ENCODE measurements around the gene LAMTOR5.
"Not testable (repeated sequence)": the region's sequence is repeated elsewhere in the genome, so short reads cannot be mapped to it uniquely, and the experiment has no call there.

The LAMTOR5 gene

DNA sequence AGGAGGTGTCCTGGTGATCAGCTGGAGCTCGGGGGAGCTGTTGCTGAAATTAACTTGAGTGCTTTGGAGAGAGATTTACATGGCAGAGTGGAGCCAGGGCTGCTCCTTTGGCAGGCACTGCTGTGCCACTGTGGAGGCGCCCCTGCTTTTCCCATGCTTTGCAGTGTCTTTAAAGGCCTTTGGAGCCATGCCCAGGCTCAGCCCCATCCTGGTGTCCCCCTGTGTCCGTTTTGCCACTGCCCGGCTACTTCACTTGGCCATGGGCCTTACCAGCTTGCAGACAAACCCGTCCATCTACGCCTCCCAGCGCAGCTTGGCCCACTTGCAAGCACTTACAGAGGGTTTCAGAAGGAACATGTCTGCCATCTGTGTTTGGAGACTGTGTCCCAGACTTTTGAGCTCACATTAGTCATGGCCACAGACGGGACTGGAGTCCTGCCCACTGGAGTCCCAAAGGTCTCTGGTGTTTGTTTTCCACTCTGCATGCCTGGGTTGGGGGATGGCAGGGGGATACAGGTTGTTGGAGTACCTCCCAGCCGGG lies 18.2 kb upstream of the LAMTOR5 start:
- DNase-seq, result no peak

DNA sequence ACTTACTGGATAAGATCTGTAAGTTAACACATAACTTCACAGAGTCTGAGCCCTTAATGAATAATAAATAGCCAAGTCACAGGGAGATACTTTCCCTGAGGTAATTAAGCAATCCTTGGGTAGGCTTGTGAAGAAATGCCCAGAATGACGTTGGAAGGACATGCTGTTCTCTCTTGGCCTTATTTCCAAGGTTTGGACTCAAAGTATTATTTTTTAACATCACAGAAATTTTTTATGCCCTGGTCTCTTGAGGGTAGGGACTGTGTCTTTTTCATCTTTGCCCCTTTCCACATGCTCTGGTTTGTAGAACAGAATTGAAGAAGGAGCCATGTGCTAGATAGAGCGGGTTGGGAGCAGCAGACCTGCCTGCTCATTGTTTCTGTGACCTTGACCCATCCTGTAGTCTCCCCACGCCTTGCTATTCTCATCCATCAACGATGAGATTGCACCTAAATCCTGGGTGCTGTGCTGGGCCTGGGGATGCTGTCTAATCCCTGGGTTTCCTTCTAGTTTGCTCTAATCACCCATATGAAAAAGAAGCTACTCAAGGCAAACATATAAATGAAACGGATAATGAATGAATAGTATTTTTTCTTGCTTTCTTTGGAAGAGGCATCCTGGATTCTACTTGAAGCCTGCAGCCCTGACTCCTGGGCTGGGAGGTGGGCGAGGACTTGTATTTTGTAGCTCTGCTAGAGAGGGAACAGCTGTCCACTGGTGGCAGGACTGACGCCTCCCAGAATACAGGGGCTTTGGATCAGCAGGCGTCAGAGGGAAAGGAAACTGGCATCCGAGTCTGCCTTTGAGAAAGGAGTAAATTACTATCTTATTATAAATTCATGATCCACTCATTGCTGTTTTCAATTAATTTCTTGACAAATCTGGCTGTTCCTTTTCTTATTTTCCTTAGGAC lies 17.5 kb upstream of the LAMTOR5 start:
- DNase-seq, result no peak

- DNase-seq, result no peak
Observed at GRCh38 chr1:110420874-110421793, 13.6 kb upstream of the LAMTOR5 start.

DNA sequence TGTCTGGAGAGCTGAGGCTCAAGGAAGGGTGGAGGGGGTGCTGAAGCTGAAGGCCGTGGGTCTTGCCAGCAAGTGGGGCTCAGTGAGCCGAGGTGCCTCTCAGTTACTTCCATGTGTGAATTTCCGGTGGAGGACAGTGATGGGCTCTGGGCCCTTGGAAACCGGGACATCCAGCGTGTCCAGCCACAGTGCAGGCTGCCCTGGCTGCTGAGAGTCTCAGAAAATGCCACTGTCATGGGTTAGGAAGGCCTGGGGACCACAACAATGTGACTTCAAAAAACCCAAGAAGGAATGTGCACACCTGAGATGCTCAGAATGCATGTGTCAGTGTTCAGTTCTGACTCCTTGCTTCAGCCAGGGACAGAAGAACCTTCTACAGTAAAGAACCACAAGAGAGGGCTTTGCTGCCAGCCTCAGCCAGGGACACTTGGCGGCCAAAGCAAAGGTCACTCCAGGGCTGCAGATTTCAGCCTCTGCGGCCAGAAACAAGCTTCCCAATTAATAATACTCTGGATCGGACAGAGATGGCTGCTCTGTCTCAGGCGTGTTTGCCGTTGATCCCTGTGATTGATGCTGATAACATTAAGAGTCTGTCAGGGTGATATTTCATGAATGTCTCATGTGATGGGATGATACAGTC lies 12.6 kb upstream of the LAMTOR5 start:
- no peak for DNase-seq

DNA sequence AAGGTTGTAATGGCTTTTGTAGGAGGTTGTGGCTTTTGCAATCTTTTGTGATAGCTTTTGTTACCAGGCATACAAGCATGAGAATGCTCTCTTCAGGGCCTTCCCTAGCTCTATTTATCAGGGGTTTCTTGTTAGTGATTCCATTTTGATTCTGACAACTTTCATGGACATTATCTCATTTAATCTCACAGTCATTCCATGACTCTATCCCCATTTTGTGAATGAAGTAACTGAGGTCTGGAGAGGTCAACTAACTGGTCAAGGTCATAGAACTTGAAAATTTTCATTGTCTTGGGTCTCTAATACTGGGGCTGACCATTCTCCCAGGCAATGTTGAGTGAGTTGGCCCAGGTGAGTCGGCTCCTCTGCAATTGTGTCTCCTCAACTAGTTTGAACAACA lies 11.2 kb upstream of the LAMTOR5 start:
- DNase-seq, result no peak

DNA sequence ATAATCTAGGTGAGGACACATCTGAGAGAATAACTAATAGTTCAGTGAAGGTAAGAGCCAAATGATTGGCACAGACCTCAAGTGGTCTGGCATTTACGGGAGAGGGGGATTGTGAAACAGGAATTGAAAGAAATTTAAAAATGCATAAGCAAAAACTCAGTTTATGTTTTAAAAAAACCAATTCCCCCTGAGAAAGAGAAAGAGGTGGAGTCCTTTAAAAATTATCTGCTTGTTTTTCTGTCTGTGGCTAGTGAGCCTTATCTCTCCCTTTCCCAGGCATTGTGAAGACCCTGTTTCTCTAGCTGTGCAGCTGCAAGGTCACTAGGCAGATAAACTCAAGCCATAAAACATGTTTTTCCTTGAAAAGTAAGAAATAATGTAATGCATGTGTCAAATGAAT lies 5.6 kb upstream of the LAMTOR5 start:
- DNase-seq, result not testable (repeated sequence)

DNA sequence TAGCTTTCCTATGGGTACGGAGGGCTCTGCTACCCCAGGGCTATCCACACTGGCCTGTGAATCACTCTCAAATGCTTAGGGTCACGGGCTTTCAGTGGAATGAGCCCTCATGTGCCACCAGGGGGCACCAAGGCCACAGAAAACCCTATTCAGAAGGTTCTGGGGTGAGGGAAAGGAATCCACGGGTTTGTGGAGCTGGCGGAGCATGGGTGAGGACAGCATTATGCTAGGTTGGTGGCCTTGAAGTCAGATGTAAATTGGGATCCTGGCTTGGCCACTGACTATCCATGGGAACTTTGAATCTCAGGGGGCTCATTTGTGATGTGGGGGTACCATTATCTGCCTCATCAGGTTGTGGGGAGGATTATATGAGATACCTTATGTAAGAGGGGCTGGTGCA lies 5.1 kb upstream of the LAMTOR5 start:
- no peak for DNase-seq

- DNase-seq, result no peak
Observed at GRCh38 chr1:110411173-110411735, 3.8 kb upstream of the LAMTOR5 start.

DNA sequence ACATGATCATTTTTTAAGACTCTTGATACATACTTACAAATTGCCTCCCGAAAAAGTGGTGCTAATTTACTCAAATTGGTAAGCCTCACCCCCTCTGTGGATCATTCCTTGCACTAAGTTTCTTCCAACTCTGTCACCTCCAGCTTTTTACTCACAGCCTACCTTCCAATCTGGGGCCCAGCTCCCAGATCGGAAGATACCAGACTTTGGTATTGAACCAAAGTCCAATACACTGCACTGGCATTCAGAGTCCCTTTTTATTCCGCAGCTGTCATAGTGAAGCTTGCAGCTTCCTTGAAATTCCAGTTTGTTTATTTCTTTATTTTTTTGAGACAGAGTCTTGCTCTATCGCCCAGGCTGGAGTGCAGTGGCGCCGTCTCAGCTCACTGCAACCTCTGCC lies 1.8 kb upstream of the LAMTOR5 start:
- DNase-seq, result no peak

DNA sequence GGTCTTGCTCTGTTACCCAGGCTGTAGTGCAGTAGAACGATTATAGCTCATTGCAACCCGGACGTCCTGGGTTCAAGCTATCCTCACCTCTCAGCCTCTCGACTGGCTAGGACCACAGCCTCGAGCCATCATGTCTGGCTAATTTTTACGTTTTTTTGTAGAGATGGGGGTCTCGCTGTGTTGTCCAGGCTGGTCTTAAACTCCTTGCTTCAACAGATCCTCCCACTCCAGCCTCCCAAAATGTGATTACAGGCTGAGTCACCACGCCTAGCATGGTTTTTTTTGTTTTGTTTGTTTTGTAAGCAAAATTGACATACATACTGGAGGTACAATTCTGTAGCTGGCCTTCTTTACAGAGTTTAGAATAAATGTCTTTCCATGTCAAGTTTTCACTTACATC lies 994 bp upstream of the LAMTOR5 start:
- no peak for DNase-seq

- not testable (repeated sequence) for DNase-seq
Observed at GRCh38 chr1:110406407-110406806, 1.1 kb downstream of the LAMTOR5 start.

- DNase-seq, result no peak
Observed at GRCh38 chr1:110404401-110404800, 3.1 kb downstream of the LAMTOR5 start.

GRCh38 chr1:110403805-110404204 lies 3.7 kb downstream of the LAMTOR5 start:
- no peak for DNase-seq

DNA sequence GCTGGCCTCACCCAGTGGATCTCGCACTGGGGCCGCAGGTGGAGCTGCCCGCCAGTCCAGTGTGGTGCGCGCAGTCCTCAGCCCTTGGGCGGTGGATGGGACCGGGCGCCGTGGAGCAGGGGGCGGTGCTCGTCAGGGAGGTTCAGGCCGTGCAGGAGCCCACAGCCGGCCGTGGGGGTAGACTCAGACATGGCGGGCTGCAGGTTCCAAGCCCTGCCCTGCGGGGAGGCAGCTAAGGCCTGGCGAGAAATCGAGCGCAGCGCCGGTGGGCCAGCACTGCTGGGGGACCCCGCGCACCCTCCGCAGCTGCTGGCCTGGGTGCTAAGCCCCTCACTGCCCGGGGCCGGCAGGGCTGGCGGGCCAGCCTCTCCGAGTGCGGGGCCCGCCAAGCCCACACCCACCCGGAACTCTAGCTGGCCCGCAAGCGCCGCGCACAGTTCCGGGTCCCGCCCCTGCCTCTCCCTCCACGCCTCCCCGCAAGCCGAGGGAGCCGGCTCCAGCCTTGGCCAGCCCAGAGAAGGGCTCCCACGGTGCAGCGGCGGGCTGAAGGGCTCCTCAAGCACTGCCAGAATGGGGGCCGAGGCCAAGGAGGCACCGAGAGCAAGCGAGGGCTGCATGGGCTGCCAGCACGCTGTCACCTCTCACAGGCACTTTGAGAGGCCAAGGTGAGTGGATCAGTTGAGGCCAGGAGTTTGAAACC lies 11.1 kb downstream of the LAMTOR5 start:
- not testable (repeated sequence) for DNase-seq

GRCh38 chr1:110394493-110394820 lies 13.0 kb downstream of the LAMTOR5 start:
- no peak for DNase-seq

DNA sequence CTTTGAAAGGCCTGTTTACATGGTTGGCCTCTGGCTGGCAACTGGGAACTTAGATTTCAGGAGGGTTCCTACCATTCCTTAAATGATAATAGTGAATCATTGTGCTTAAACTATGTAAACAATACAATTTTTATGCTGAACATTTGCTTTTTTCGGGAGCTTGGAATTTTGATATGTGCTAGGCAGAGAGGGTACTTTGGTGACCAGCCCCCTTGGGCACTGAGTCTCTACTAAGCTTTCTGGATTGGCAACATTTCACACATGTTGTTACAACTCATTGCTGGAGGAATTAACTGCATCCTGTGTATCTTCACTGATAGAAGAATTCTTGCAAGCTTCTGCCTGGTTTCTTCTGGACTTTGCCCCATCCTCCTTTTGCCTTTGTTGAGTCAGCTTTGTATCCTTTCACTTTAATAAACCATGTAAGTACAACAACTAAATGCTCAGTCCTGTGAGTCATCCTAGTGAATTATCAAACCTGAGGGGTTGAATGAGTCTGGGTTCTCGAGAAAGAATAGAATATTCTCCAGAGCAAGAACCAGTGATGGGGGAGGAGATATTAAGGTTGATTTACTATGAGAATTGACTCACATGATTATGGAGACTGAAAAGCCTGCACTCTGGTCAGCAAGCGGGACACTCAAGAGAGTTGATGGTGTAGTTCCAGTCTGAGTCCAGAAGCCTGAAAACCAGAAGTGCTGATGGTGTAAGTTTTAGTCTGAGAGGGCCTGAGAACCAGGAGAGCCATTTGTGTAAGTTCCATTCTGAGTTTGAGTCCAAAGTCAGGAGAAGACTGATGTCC lies 13.6 kb downstream of the LAMTOR5 start:
- DNase-seq, result no peak

GRCh38 chr1:110393286-110393685 lies 14.2 kb downstream of the LAMTOR5 start:
- DNase-seq, result no peak

GRCh38 chr1:110390692-110391245 lies 16.7 kb downstream of the LAMTOR5 start, which contains the start of gene SLC16A4:
Gene SLC16A4, minus strand, starts transcription at chr1:110391026. Its CDS starts 1,703 bp downstream, at chr1:110389323.
- no peak for DNase-seq

DNA sequence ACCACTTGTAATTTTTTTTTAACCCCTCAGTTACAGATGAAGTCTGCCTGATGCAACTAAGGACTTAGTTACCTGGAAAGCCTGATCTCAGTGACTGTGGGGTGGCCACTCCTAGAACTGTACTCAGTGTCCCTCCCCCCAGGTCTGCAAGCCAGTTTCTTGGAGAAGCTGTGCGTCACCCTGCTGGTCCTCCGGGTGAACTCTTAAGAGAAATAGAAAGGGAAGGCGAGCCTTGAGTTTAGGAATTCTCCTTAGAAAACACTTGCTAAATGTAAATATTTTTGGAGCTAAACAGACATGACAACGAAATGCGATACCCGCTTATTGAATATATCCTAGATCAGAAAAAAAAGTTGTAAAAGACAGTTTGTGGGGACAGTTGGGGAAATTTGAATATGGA lies 17.4 kb downstream of the LAMTOR5 start:
- DNase-seq, result no peak

- DNase-seq, result no peak
Observed at GRCh38 chr1:110387048-110387754, 20.3 kb downstream of the LAMTOR5 start.
